HCT116 (cell line): Measurements from ENCODE around the gene SLC27A3. TPM values are rescaled to one million over a fixed set of nuclear protein-coding genes. Genes with fewer than 3 reads are reported as not detected.
"Not testable (repeated sequence)": the region's sequence is repeated elsewhere in the genome, so short reads cannot be mapped to it uniquely, and the experiment has no call there.

Source experiments
- ATAC-seq: fragments of 200-7000 bp; cut with Tn5 transposase; 2 replicates; pipeline ENCODE4 v1.9.1; 2020; ENCODE audit warnings: mild to moderate bottlenecking, moderate library complexity
- BruUV-seq: library from RNA; stranded (reverse); fragments of 400-500 nt; replicated peaks from 2 replicates; lab custom pipeline; 2021; lab: Mats Ljungman, UMichigan
- CTCF ChIA-PET: fragments of 300-600 bp; sonication (Branson Sonifier 250); formaldehyde crosslinking; loops from one replicate; lab custom pipeline; 2021; ENCODE audit warnings: antibody characterized with exemption; lab: Charles Lee
- POLR2A ChIA-PET: fragments of 300-600, 350-600 bp; sonication (Branson Sonifier 250); formaldehyde crosslinking; loops from one replicate; lab custom pipeline; 2021; ENCODE audit warnings: antibody characterized with exemption; lab: Charles Lee
- RAD21 ChIA-PET, 2 experiments: fragments of 300-600 bp; sonication (Branson Sonifier 250); formaldehyde crosslinking; loops; one replicate each; lab custom pipeline; 2023; ENCODE audit warnings: low total read pairs in 2 of 2; ENCODE audit not compliant: uncharacterized antibody in 2 of 2, unreplicated experiment in 2 of 2, low non-redundant PET in 1 of 2; lab: Charles Lee
- DNase-seq: peaks from one replicate; pipeline ENCODE4 v3.0.0-alpha.2; 2010; ENCODE audit warnings: low read depth, low spot score
- H2AFZ ChIP-seq: fragments of 200-600 bp; shearing (Covaris generic), sonication (generic); 2 replicates; pipeline ENCODE4 v1.6.1; 2017; ENCODE audit warnings: low read depth, mixed run types, mixed read lengths, antibody characterized with exemption, low read length; ENCODE audit not compliant: poor library complexity, severe bottlenecking
- H3K27ac ChIP-seq: 2 replicates; pipeline ENCODE4 v1.5.1; 2012; ENCODE audit warnings: low read depth, low read length
- H3K27me3 ChIP-seq: fragments of 200-600 bp; sonication (generic); 2 replicates; pipeline ENCODE4 v1.6.1; 2016; ENCODE audit warnings: mixed run types, low read length, mixed read lengths; ENCODE audit not compliant: insufficient read depth
- H3K36me3 ChIP-seq, 2 experiments: fragments of 200-500 bp in 1 of 2; fragments of 200-600 bp in 1 of 2; sonication (Bioruptor generic) in 1 of 2; sonication (generic) in 1 of 2; 2 replicates each; pipeline versions ENCODE4 v1.5.1 to v1.6.1; 2014 to 2016; ENCODE audit warnings: low read length in 2 of 2, inconsistent platforms in 1 of 2, mixed read lengths in 1 of 2, mixed run types in 1 of 2; ENCODE audit not compliant: insufficient read depth in 2 of 2, control insufficient read depth in 1 of 2
- H3K4me1 ChIP-seq, 2 experiments: fragments of 200-600 bp in 1 of 2; sonication (generic) in 1 of 2; 2 replicates each; pipeline versions ENCODE4 v1.5.1 to v1.6.1; 2012 to 2017; ENCODE audit warnings: low read length in 2 of 2, inconsistent platforms in 1 of 2, mild to moderate bottlenecking in 1 of 2, mixed read lengths in 1 of 2, mixed run types in 1 of 2, moderate library complexity in 1 of 2; ENCODE audit not compliant: insufficient read depth in 2 of 2, control insufficient read depth in 1 of 2
- H3K4me2 ChIP-seq: fragments of 200-600 bp; sonication (generic); 2 replicates; pipeline ENCODE4 v1.6.1; 2017; ENCODE audit warnings: mixed run types, low read length, mixed read lengths
- H3K4me3 ChIP-seq, 2 experiments: fragments of 200-600 bp in 1 of 2; sonication (generic) in 1 of 2; replicated peaks in 1 of 2; 2 replicates each; pipeline ENCODE4 v1.5.1; 2011 to 2016; ENCODE audit warnings: low read length in 2 of 2, control low read depth in 1 of 2, low read depth in 1 of 2, mild to moderate bottlenecking in 1 of 2, mixed read lengths in 1 of 2, mixed run types in 1 of 2
- H3K79me2 ChIP-seq: fragments of 200-600 bp; sonication (generic); 2 replicates; pipeline ENCODE4 v1.6.1; 2017; ENCODE audit warnings: mild to moderate bottlenecking, mixed run types, low read length, moderate library complexity, mixed read lengths; ENCODE audit not compliant: insufficient read depth
- H3K9ac ChIP-seq: fragments of 200-600 bp; sonication (generic); 2 replicates; pipeline ENCODE4 v1.6.1; 2016; ENCODE audit warnings: low read length, mixed read lengths
- H3K9me2 ChIP-seq: fragments of 200-600 bp; sonication (generic), shearing (Covaris generic); 2 replicates; pipeline ENCODE4 v1.6.1; 2017; ENCODE audit warnings: mixed run types, mild to moderate bottlenecking, moderate library complexity; ENCODE audit not compliant: insufficient read depth
- H3K9me3 ChIP-seq, 2 experiments: fragments of 200-500 bp in 1 of 2; fragments of 200-600 bp in 1 of 2; sonication (Bioruptor generic) in 1 of 2; sonication (generic) in 1 of 2; 2 replicates each; pipeline ENCODE4 v1.6.1; 2014 to 2017; ENCODE audit warnings: low read length in 2 of 2, mixed read lengths in 2 of 2, inconsistent platforms in 1 of 2, low read depth in 1 of 2, mild to moderate bottlenecking in 1 of 2, mixed run types in 1 of 2, moderate library complexity in 1 of 2; ENCODE audit not compliant: control insufficient read depth in 1 of 2, insufficient read depth in 1 of 2
- H4K20me1 ChIP-seq: fragments of 200-600 bp; sonication (generic), shearing (Covaris generic); 2 replicates; pipeline ENCODE4 v1.6.1; 2017; ENCODE audit warnings: mixed run types, mild to moderate bottlenecking, moderate library complexity; ENCODE audit not compliant: insufficient read depth
- ATF3 ChIP-seq: IDR thresholded peaks from 2 replicates; pipeline ENCODE4 v1.6.1; 2012
- CBX3 ChIP-seq: IDR thresholded peaks from 2 replicates; pipeline ENCODE4 v1.6.1; 2012; ENCODE audit warnings: low read depth
- EGR1 ChIP-seq: IDR thresholded peaks from 2 replicates; pipeline ENCODE4 v1.6.1; 2012; ENCODE audit warnings: low read depth
- ELF1 ChIP-seq: IDR thresholded peaks from 2 replicates; pipeline ENCODE4 v1.6.1; 2012; ENCODE audit warnings: low read depth, borderline replicate concordance
- EZH2 ChIP-seq: fragments of 200-600 bp; sonication (generic); IDR thresholded peaks from 2 replicates; pipeline ENCODE4 v1.6.1; 2017; ENCODE audit warnings: antibody characterized with exemption, mixed run types
- FOSL1 ChIP-seq: IDR thresholded peaks from 2 replicates; pipeline ENCODE4 v1.6.1; 2012; ENCODE audit warnings: low read depth
- JUND ChIP-seq: IDR thresholded peaks from 2 replicates; pipeline ENCODE4 v1.6.1; 2012
- RAD21 ChIP-seq: IDR thresholded peaks from 2 replicates; pipeline ENCODE4 v1.6.1; 2012; ENCODE audit warnings: low read depth, mild to moderate bottlenecking
- SIN3A ChIP-seq: IDR thresholded peaks from 2 replicates; pipeline ENCODE4 v1.6.1; 2012; ENCODE audit warnings: low read depth
- SP1 ChIP-seq: IDR thresholded peaks from 2 replicates; pipeline ENCODE4 v1.6.1; 2012; ENCODE audit warnings: low read depth
- TCF7L2 ChIP-seq: IDR thresholded peaks from 2 replicates; pipeline ENCODE4 v1.7.0; 2011; ENCODE audit warnings: borderline replicate concordance, inconsistent platforms; ENCODE audit not compliant: insufficient read depth, insufficient read length; ENCODE audit errors: extremely low read depth
- intact Hi-C: fragments of 100-400 bp; cut with micrococcal nuclease; formaldehyde crosslinking; loops from 2 replicates; pipeline ENCODE4 v1.10.0; 2022
- total RNA-seq: library from RNA; stranded (reverse); gene quantifications from one replicate; pipeline ENCODE4 v1.2.1, GENCODE V29; 2021; ENCODE audit not compliant: unreplicated experiment
- TF ChIP-seq, protein P1 (sequence below): IDR thresholded peaks from 2 replicates; pipeline ENCODE4 v1.6.1; 2012; ENCODE audit warnings: low read depth
- TF ChIP-seq, protein P2 (sequence below): IDR thresholded peaks from 2 replicates; pipeline ENCODE4 v1.6.1; 2012

SLC27A3 gene
- total RNA-seq, 1 experiment from 2014 or later = 14.3 TPM

- TF ChIP-seq, protein P1, sequence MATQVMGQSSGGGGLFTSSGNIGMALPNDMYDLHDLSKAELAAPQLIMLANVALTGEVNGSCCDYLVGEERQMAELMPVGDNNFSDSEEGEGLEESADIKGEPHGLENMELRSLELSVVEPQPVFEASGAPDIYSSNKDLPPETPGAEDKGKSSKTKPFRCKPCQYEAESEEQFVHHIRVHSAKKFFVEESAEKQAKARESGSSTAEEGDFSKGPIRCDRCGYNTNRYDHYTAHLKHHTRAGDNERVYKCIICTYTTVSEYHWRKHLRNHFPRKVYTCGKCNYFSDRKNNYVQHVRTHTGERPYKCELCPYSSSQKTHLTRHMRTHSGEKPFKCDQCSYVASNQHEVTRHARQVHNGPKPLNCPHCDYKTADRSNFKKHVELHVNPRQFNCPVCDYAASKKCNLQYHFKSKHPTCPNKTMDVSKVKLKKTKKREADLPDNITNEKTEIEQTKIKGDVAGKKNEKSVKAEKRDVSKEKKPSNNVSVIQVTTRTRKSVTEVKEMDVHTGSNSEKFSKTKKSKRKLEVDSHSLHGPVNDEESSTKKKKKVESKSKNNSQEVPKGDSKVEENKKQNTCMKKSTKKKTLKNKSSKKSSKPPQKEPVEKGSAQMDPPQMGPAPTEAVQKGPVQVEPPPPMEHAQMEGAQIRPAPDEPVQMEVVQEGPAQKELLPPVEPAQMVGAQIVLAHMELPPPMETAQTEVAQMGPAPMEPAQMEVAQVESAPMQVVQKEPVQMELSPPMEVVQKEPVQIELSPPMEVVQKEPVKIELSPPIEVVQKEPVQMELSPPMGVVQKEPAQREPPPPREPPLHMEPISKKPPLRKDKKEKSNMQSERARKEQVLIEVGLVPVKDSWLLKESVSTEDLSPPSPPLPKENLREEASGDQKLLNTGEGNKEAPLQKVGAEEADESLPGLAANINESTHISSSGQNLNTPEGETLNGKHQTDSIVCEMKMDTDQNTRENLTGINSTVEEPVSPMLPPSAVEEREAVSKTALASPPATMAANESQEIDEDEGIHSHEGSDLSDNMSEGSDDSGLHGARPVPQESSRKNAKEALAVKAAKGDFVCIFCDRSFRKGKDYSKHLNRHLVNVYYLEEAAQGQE = no peak
- TF ChIP-seq EZH2 = no peak
- no peak for TF ChIP-seq FOSL1
- TF ChIP-seq JUND = no peak
- TF ChIP-seq ATF3 = no peak
- TF ChIP-seq SP1 = no peak
- no peak for TF ChIP-seq EGR1
- no peak for TF ChIP-seq SIN3A
- TF ChIP-seq, protein P2, sequence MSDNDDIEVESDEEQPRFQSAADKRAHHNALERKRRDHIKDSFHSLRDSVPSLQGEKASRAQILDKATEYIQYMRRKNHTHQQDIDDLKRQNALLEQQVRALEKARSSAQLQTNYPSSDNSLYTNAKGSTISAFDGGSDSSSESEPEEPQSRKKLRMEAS = no peak
Measured at GRCh38 chr1:153763365-153764225, 11.6 kb upstream of the SLC27A3 start (continued).

DNA sequence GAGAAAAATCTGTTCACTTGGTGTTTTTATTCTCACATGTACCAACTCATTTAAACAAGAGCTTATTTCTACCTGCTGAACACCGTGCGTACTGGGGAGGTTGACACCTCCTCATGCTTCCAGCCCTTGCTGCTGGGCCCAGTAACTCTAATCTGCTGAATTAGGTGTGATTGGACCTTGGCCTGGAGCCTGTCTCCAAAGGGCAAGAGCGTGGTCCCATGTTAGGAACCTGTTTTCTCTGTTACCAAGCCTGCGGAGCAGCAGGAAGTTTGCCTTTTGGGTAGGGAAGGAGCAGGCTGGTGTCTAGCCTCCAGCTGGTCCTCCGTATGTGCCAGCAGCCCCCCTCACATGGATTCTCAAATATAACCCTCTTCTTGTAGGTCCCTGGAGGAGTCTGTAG is 10.9 kb upstream of the SLC27A3 start:
- no peak overlapping the region for H2AFZ ChIP-seq
- no peak overlapping the region for H3K27ac ChIP-seq
- no TSS peak for BruUV-seq
- no peaks in the 10 kb centered on the region for H3K79me2 ChIP-seq
- no peaks in the 10 kb centered on the region for H3K9me2 ChIP-seq
- RAD21 ChIA-PET = no interaction called here
- H3K4me3 ChIP-seq = no peak overlapping the region
- intact Hi-C loops = no loop called here
- H3K4me1 ChIP-seq = no peaks in the 10 kb centered on the region
- POLR2A ChIA-PET = no interaction called here
- CTCF ChIA-PET = no interaction called here
- TF ChIP-seq ELF1 = no peak
- no peak for TF ChIP-seq CBX3
- TF ChIP-seq TCF7L2 = no peak
- no peak for TF ChIP-seq EZH2
- no peak for TF ChIP-seq SIN3A
- TF ChIP-seq RAD21 = no peak
- TF ChIP-seq FOSL1 = no peak
- no peaks in the 10 kb centered on the region for H3K9me3 ChIP-seq
- no peak overlapping the region for H3K4me2 ChIP-seq
- no peak overlapping the region for H3K9ac ChIP-seq
- DNase-seq = no peak
- H3K27me3 ChIP-seq = no peaks in the 10 kb centered on the region
- peaks cover 39 to 47% of the 10 kb centered on the region in 2 experiments for H3K36me3 ChIP-seq
- no peaks in the 10 kb centered on the region for H4K20me1 ChIP-seq
- ATAC-seq = no peak

DNA sequence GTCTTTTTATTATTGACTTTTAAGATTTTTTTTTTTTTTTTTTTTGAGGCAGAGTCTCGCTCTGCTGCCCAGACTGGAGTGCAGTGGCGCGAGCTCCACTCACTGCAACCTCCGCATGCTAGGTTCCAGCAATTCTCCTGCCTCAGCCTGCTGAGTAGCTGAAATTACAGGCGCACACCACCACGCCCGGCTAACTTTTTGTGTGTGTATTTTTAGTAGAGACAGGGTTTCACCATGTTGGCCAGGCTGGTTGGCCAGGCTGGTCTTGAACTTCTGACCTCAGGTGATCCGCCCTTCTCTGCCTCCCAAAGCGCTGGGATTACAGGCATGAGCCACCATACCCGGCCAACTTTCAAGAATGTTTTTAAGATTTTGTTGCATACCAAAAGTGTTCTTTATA is 8.5 kb upstream of the SLC27A3 start:
- DNase-seq, ATAC-seq, H3K9ac ChIP-seq, H3K27me3 ChIP-seq, H3K9me2 ChIP-seq, BruUV-seq, H3K4me3 ChIP-seq, intact Hi-C loops, H3K4me2 ChIP-seq, POLR2A ChIA-PET, RAD21 ChIA-PET, H4K20me1 ChIP-seq, H3K27ac ChIP-seq, H2AFZ ChIP-seq, H3K79me2 ChIP-seq, H3K4me1 ChIP-seq, H3K9me3 ChIP-seq: not testable (repeated sequence)
- CTCF ChIA-PET = interaction anchor here (0.6 kb wide), 1 partner anchor 30 kb away, joined by 3 read pairs; no protein-coding TSS in a partner anchor
- H3K36me3 ChIP-seq = peaks cover 32 to 46% of the 10 kb centered on the region in 2 experiments
